OCI-LY7 (cell line): Measurements from ENCODE around the gene CLIP3. TPM values are rescaled to one million over a fixed set of nuclear protein-coding genes. Genes with fewer than 3 reads are reported as not detected.

ENCODE experiments used
- BruUV-seq: library from RNA; stranded (reverse); fragments of 400-500 nt; replicated peaks from 2 replicates; lab custom pipeline; 2021; lab: Mats Ljungman, UMichigan
- CTCF ChIA-PET: fragments of 300-600 bp; sonication (Branson Sonifier 250); formaldehyde crosslinking; loops from one replicate; lab custom pipeline; 2022; ENCODE audit warnings: antibody characterized with exemption; ENCODE audit not compliant: unreplicated experiment; lab: Charles Lee
- POLR2A ChIA-PET: fragments of 300-600 bp; sonication (Branson Sonifier 250); formaldehyde crosslinking; loops from one replicate; lab custom pipeline; 2022; ENCODE audit warnings: antibody characterized with exemption; lab: Charles Lee
- DNase-seq: peaks from one replicate; pipeline ENCODE4 v3.0.0-alpha.2; 2015; ENCODE audit warnings: low spot score
- H2AFZ ChIP-seq: fragments of 200-600 bp; sonication (generic), shearing (Covaris generic); 2 replicates; pipeline ENCODE4 v1.6.1; 2014; ENCODE audit warnings: mild to moderate bottlenecking, antibody characterized with exemption, low read length, moderate library complexity
- H3K27ac ChIP-seq: fragments of 200-600 bp; sonication (generic); 2 replicates; pipeline ENCODE4 v1.5.1; 2014; ENCODE audit warnings: mixed run types, low read depth, mild to moderate bottlenecking, moderate library complexity, low read length, inconsistent platforms; ENCODE audit not compliant: poor library complexity, severe bottlenecking
- H3K36me3 ChIP-seq: fragments of 200-600 bp; sonication (generic); 2 replicates; pipeline ENCODE4 v1.6.1; 2014; ENCODE audit warnings: mild to moderate bottlenecking, antibody characterized with exemption, low read length, moderate library complexity, mixed read lengths; ENCODE audit not compliant: insufficient read depth
- H3K4me1 ChIP-seq: fragments of 200-600 bp; sonication (generic); 2 replicates; pipeline ENCODE4 v1.5.1; 2014; ENCODE audit warnings: mild to moderate bottlenecking, low read length; ENCODE audit not compliant: insufficient read depth, poor library complexity, severe bottlenecking
- H3K4me2 ChIP-seq: fragments of 200-600 bp; sonication (generic); 2 replicates; pipeline ENCODE4 v1.6.1; 2014; ENCODE audit warnings: mild to moderate bottlenecking, low read length
- H3K4me3 ChIP-seq: fragments of 200-600 bp; sonication (generic); 2 replicates; pipeline ENCODE4 v1.5.1; 2014; ENCODE audit warnings: mild to moderate bottlenecking, low read depth, low read length; ENCODE audit not compliant: poor library complexity, severe bottlenecking
- H3K79me2 ChIP-seq: fragments of 200-600 bp; sonication (generic); 2 replicates; pipeline ENCODE4 v1.6.1; 2016; ENCODE audit warnings: low read depth, mild to moderate bottlenecking, low read length, moderate library complexity, mixed read lengths; ENCODE audit not compliant: insufficient read depth
- H3K9me2 ChIP-seq: fragments of 200-600 bp; sonication (generic); 2 replicates; pipeline ENCODE4 v1.6.1; 2016; ENCODE audit warnings: mild to moderate bottlenecking, low read length, mixed read lengths; ENCODE audit not compliant: insufficient read depth
- H3K9me3 ChIP-seq: fragments of 200-600 bp; sonication (generic); 2 replicates; pipeline ENCODE4 v1.6.1; 2014; ENCODE audit warnings: mild to moderate bottlenecking, mixed run types, low read length, mixed read lengths
- H4K20me1 ChIP-seq: fragments of 200-600 bp; sonication (generic); 2 replicates; pipeline ENCODE4 v1.6.1; 2014; ENCODE audit warnings: mild to moderate bottlenecking, antibody characterized with exemption, low read length, moderate library complexity, mixed read lengths; ENCODE audit not compliant: insufficient read depth
- EZH2phosphoT487 ChIP-seq: fragments of 200-600 bp; sonication (generic); IDR thresholded peaks from 2 replicates; pipeline ENCODE4 v1.6.1; 2018; ENCODE audit warnings: low read depth, borderline replicate concordance, mild to moderate bottlenecking, mixed run types, antibody characterized with exemption, low read length, moderate library complexity, mixed read lengths
- intact Hi-C: fragments of 100-400 bp; cut with micrococcal nuclease; formaldehyde crosslinking; loops from one replicate; pipeline ENCODE4 v1.10.0; 2022; ENCODE audit not compliant: unreplicated experiment
- total RNA-seq, 2 experiments: library from RNA; depleted of rRNA in 1 of 2; stranded (reverse); fragments of >200 nt in 1 of 2; shearing (Covaris generic) in 1 of 2; gene quantifications; 2 replicates each; pipeline ENCODE4 v1.2.3, GENCODE V29; 2014 to 2022
- TF ChIP-seq, protein P1 (sequence below): fragments of 200-600 bp; sonication (generic); conservative IDR thresholded peaks from 2 replicates; pipeline ENCODE4 v1.5.1; 2014; ENCODE audit warnings: mild to moderate bottlenecking, antibody characterized with exemption, low read length, moderate library complexity, mixed read lengths

Gene CLIP3
- total RNA-seq, 2 experiments from 2014 or later = 0.66 to 2.4 TPM

DNA sequence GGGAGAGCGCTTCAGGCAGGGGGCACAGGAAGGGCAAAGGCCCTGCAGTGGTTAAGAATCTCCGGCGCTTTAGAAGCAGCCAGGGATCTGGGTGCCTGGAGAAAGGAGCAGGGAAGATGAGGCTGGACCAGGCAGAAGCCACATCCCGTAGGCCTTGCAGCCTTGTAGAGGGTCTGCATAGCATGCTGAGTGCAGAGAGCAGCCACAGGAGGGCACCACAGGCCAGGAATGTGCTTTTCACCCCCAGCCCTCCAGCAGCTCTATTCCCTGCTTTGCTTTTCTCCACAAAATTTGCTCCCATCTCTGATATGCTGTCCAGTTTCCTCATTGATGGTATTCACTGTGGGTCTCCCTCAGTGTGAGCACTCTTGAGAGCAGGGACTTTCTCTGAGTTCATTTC is 27.8 kb upstream of the CLIP3 start:
- Histone ChIP-seq H3K9me2 (no peaks in the 10 kb centered on the region), H3K4me1 (peaks cover 27% of the 10 kb centered on the region), H3K79me2 (peaks cover 37% of the 10 kb centered on the region), H2AFZ (no peak overlapping the region), H3K27ac (no peak overlapping the region), H3K9me3 (no peaks in the 10 kb centered on the region), H3K36me3 (peaks cover 86% of the 10 kb centered on the region), H3K4me2 (no peak overlapping the region), H4K20me1 (peaks cover 11% of the 10 kb centered on the region), H3K4me3 (no peak overlapping the region)
- CTCF ChIA-PET = no interaction called here
- intact Hi-C loops = no loop called here
- POLR2A ChIA-PET = interaction anchor here (0.6 kb wide), 1 partner anchor 70 kb away, joined by 6 read pairs; no protein-coding TSS in a partner anchor
- BruUV-seq = no TSS peak
- DNase-seq = peak; percentile 36
- TF ChIP-seq EZH2phosphoT487 = no peak
- TF ChIP-seq, protein P1, sequence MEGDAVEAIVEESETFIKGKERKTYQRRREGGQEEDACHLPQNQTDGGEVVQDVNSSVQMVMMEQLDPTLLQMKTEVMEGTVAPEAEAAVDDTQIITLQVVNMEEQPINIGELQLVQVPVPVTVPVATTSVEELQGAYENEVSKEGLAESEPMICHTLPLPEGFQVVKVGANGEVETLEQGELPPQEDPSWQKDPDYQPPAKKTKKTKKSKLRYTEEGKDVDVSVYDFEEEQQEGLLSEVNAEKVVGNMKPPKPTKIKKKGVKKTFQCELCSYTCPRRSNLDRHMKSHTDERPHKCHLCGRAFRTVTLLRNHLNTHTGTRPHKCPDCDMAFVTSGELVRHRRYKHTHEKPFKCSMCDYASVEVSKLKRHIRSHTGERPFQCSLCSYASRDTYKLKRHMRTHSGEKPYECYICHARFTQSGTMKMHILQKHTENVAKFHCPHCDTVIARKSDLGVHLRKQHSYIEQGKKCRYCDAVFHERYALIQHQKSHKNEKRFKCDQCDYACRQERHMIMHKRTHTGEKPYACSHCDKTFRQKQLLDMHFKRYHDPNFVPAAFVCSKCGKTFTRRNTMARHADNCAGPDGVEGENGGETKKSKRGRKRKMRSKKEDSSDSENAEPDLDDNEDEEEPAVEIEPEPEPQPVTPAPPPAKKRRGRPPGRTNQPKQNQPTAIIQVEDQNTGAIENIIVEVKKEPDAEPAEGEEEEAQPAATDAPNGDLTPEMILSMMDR = peak; percentile 67

DNA sequence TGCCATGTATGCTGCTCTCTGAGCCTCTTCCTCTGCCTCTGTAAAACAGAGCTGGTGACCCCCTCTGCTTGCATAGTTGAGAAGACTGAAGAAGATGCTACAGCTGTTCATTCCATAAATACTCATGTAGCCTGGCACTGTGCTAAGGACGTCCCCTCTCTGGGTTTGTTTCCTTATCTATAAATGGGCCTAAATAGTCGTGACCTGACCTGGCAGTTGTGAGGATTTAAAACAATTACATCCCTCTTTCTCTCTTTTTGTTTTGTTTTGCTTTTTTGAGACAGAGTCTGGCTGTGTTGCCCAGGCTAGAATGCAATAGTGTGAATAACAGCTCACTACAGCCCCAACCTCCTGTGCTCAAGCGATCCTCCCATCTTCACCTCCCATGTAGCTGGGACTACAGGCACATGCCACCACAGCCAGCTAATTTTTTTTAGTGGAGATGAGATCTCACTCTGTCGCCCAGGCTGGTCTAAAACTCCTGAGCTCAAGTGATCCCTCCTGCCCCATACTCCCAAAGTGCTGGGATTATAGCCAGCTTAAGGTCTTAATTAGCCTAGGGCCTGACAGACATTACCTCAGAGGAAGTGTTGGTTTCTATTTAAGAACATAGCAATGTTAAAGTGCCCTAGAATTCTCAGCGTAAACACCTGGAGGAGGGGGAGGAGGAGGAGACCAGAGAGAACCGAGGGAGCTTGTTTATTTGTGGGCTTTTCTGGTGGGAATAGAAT is 26.7 kb upstream of the CLIP3 start:
- no TSS peak for BruUV-seq

More for the DNA sequence above, 26.7 kb upstream of the CLIP3 start:
- H3K36me3 ChIP-seq = peaks cover 76% of the 10 kb centered on the region
- no peaks in the 10 kb centered on the region for H3K9me2 ChIP-seq
- no peak overlapping the region for H3K4me2 ChIP-seq
- peaks cover 42% of the 10 kb centered on the region for H3K79me2 ChIP-seq
- no peak overlapping the region for H3K4me3 ChIP-seq
- POLR2A ChIA-PET = interaction anchor here (1.4 kb wide), 1 partner anchor 48 kb away, joined by 3 read pairs; no protein-coding TSS in a partner anchor
- peaks cover 13% of the 10 kb centered on the region for H4K20me1 ChIP-seq
- no peak for DNase-seq
- intact Hi-C loops = loop anchor here (10.0 kb wide), 1 partner anchor 415 kb away; the partner anchor contains the start of genes COX6B1 and ETV2
- H3K4me1 ChIP-seq = peaks cover 27% of the 10 kb centered on the region
- H3K9me3 ChIP-seq = no peaks in the 10 kb centered on the region
- TF ChIP-seq, protein P1 = no peak
- TF ChIP-seq EZH2phosphoT487 = no peak
- CTCF ChIA-PET = no interaction called here
- H3K27ac ChIP-seq = no peak overlapping the region
- no peak overlapping the region for H2AFZ ChIP-seq
